Epithelial cell of prostate (primary cell): Measurements from ENCODE around the gene SRSF2.
"Not testable (repeated sequence)": the region's sequence is repeated elsewhere in the genome, so short reads cannot be mapped to it uniquely, and the experiment has no call there.

Experiments
- DNase-seq: peaks from one replicate; pipeline ENCODE4 v3.0.0-alpha.2; 2011; ENCODE audit warnings: low read depth, low spot score
- H3K27ac ChIP-seq: fragments of 450-650 bp; 2 replicates; pipeline ENCODE4 v1.5.1; 2017; ENCODE audit warnings: mild to moderate bottlenecking

Gene SRSF2

GRCh38 chr17:76722977-76723376 is 14.2 kb downstream of the SRSF2 start:
- not testable (repeated sequence) for H3K27ac ChIP-seq, DNase-seq

- H3K27ac ChIP-seq = no peak overlapping the region
- no peak for DNase-seq
Measured at GRCh38 chr17:76722279-76722678, 14.9 kb downstream of the SRSF2 start.

- no peak overlapping the region for H3K27ac ChIP-seq
- DNase-seq = no peak
Measured at GRCh38 chr17:76721463-76721862, 15.7 kb downstream of the SRSF2 start.

- no peak overlapping the region for H3K27ac ChIP-seq
- no peak for DNase-seq
Measured at GRCh38 chr17:76720941-76721340, 16.2 kb downstream of the SRSF2 start.

- H3K27ac ChIP-seq = no peak overlapping the region
- no peak for DNase-seq
Measured at GRCh38 chr17:76720211-76720610, 16.9 kb downstream of the SRSF2 start.

GRCh38 chr17:76718516-76718915 is 18.6 kb downstream of the SRSF2 start:
- no peak overlapping the region for H3K27ac ChIP-seq
- DNase-seq = no peak

GRCh38 chr17:76716839-76717215 is 20.3 kb downstream of the SRSF2 start:
- DNase-seq = no peak

GRCh38 chr17:76716146-76716838 is 20.8 kb downstream of the SRSF2 start:
- no peak for DNase-seq
- peak overlapping the region; percentile 72 for H3K27ac ChIP-seq

More at GRCh38 chr17:76716839-76717215, 20.3 kb downstream of the SRSF2 start:
- H3K27ac ChIP-seq = peak overlapping the region; percentile 72

GRCh38 chr17:76715496-76715830 is 21.7 kb downstream of the SRSF2 start:
- peak overlapping the region; percentile 72 for H3K27ac ChIP-seq

GRCh38 chr17:76714822-76715495 is 22.2 kb downstream of the SRSF2 start:
- DNase-seq = no peak
- peak overlapping the region; percentile 72 for H3K27ac ChIP-seq

More at GRCh38 chr17:76715496-76715830, 21.7 kb downstream of the SRSF2 start:
- DNase-seq = no peak

GRCh38 chr17:76714336-76714735 is 22.8 kb downstream of the SRSF2 start:
- no peak overlapping the region for H3K27ac ChIP-seq

GRCh38 chr17:76713765-76714164 is 23.4 kb downstream of the SRSF2 start:
- DNase-seq = no peak
- H3K27ac ChIP-seq = no peak overlapping the region

More at GRCh38 chr17:76714336-76714735, 22.8 kb downstream of the SRSF2 start:
- no peak for DNase-seq

- DNase-seq, H3K27ac ChIP-seq: not testable (repeated sequence)
Measured at GRCh38 chr17:76712321-76712720, 24.8 kb downstream of the SRSF2 start.

GRCh38 chr17:76710863-76711611 is 26.1 kb downstream of the SRSF2 start, which contains the start of gene MXRA7:
Gene MXRA7 (minus strand): TSS chr17:76710965. CDS start chr17:76710946, 19 bp downstream.
- peak within 1 kb of the TSS; percentile 64 for H3K27ac ChIP-seq
- no peak for DNase-seq

GRCh38 chr17:76709951-76710862 is 26.9 kb downstream of the SRSF2 start:
- not testable (repeated sequence) for DNase-seq
- H3K27ac ChIP-seq = peak overlapping the region; percentile 64

GRCh38 chr17:76709077-76709950 is 27.8 kb downstream of the SRSF2 start:
- no peak for DNase-seq
- peak overlapping the region; percentile 64 for H3K27ac ChIP-seq

- H3K27ac ChIP-seq = no peak overlapping the region
- no peak for DNase-seq
Measured at GRCh38 chr17:76707985-76708807, 28.9 kb downstream of the SRSF2 start.

GRCh38 chr17:76706817-76707216 is 30.3 kb downstream of the SRSF2 start:
- H3K27ac ChIP-seq = no peak overlapping the region
- DNase-seq = no peak
